Measurements from ENCODE around the gene PSMD12. TPM values are rescaled to one million over a fixed set of nuclear protein-coding genes. Genes with fewer than 3 reads are reported as not detected.

PSMD12 gene
- total and polyA plus RNA-seq, 2 donors (not counting 3 experiments of a cell fraction or from before 2014, with no cell fraction given), result 14.1 to 73.0 TPM

DNA sequence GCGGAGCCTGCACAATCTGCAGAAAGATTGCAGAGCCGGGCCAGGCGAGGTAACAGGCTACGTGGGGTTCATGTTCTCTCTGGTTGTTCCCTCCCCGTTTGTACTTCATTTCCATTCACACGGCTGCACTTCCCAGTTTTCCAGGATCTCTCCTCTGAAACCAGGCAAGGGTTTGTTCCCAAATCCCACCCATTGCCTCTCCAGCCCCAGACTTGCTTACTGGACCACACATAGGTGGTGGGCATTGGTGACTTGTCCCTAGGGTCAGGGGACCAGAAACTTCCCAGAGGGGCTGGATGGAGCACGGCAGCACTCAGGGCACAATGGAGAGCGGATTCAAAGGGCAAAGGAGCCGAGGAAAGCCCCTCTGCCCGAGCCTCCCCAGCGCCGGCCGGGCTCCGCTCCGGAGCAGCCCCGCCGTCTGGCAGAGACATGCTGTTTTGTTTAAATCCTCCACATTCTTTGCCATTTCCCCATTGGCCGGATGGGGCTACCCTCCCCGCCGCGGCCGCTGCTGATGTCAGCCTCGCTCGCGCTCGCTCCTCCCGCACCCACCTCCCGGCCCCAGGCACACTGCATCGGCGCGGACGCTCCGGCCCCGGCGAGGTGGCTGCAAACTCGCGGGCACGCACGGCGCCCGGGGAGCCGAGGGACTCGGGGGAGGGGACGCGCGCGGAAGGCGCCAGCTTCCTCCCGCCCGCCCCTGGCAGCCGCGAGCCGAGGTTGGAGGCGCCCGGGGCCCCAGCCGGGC lies 10.5 kb upstream of the PSMD12 start, which contains the start of gene PITPNC1:
Gene PITPNC1, plus strand, starts transcription at position 545 of the 751 bp plus-strand sequence.
- peak within 1 kb of the TSS; percentile 94 for H2AFZ ChIP-seq (ENCODE audit: low read depth, low read length)
- peak; percentile 13 for TF ChIP-seq FOS (IDR thresholded peaks at IDR 0.05; ENCODE audit: borderline replicate concordance, insufficient read depth, low read length)
- peak; percentile 23 for TF ChIP-seq POLR2A (IDR thresholded peaks at IDR 0.05; ENCODE audit: low read depth, low read length)
- TF ChIP-seq, protein P1, sequence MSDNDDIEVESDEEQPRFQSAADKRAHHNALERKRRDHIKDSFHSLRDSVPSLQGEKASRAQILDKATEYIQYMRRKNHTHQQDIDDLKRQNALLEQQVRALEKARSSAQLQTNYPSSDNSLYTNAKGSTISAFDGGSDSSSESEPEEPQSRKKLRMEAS (IDR thresholded peaks at IDR 0.05; ENCODE audit: insufficient read depth, insufficient read length), result no peak
- TF ChIP-seq MYC (IDR thresholded peaks at IDR 0.05; ENCODE audit: low read depth, low read length), result no peak
- no peak for TF ChIP-seq JUN (IDR thresholded peaks at IDR 0.05; ENCODE audit: borderline replicate concordance, insufficient read depth, insufficient read length, low read depth)
- TF ChIP-seq, protein P2, sequence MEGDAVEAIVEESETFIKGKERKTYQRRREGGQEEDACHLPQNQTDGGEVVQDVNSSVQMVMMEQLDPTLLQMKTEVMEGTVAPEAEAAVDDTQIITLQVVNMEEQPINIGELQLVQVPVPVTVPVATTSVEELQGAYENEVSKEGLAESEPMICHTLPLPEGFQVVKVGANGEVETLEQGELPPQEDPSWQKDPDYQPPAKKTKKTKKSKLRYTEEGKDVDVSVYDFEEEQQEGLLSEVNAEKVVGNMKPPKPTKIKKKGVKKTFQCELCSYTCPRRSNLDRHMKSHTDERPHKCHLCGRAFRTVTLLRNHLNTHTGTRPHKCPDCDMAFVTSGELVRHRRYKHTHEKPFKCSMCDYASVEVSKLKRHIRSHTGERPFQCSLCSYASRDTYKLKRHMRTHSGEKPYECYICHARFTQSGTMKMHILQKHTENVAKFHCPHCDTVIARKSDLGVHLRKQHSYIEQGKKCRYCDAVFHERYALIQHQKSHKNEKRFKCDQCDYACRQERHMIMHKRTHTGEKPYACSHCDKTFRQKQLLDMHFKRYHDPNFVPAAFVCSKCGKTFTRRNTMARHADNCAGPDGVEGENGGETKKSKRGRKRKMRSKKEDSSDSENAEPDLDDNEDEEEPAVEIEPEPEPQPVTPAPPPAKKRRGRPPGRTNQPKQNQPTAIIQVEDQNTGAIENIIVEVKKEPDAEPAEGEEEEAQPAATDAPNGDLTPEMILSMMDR (IDR thresholded peaks at IDR 0.05; ENCODE audit: extremely low read depth in 1 of 2, insufficient read depth in 1 of 2, low read depth in 1 of 2, low read length in 2 of 2), result no peak
- TF ChIP-seq EZH2 (IDR thresholded peaks at IDR 0.05; ENCODE audit: borderline replicate concordance, low read depth, low read length, severe bottlenecking), result no peak
- TF ChIP-seq GATA2 (IDR thresholded peaks at IDR 0.05; ENCODE audit: insufficient read depth, insufficient read length, low read depth, low read length), result no peak
- TF ChIP-seq POLR2AphosphoS5 (IDR thresholded peaks at IDR 0.05; ENCODE audit: insufficient read depth, low read depth, low read length), result peak; percentile 26
- H3K79me2 ChIP-seq (ENCODE audit: control insufficient read depth, insufficient read depth, low read length), result no peaks in the 10 kb centered on the region
- H3K9me3 ChIP-seq (replicated peaks; ENCODE audit: control insufficient read depth, insufficient read depth, low read length), result no peaks in the 10 kb centered on the region
- FAIRE-seq (peak; percentile 76), DNase-seq (ENCODE audit: low read depth, low spot score) (peak; percentile 89)
- no peaks in the 10 kb centered on the region for H3K27me3 ChIP-seq (ENCODE audit: control insufficient read depth in 2 of 2, insufficient read depth in 2 of 2, low read length in 2 of 2)
- H3K36me3 ChIP-seq (ENCODE audit: control insufficient read depth in 2 of 2, extremely low read depth in 1 of 2, insufficient read depth in 2 of 2, low read length in 2 of 2), result no peaks in the 10 kb centered on the region
- dilution Hi-C loops (cut with MboI; ENCODE audit: extremely low pct_ligation_motif_present, low sequenced_read_pairs), result no loop called here
- H3K4me3 ChIP-seq (replicated peaks in 1 of 3; ENCODE audit: insufficient read depth in 1 of 3, low read depth in 1 of 3, low read length in 3 of 3), result peak within 1 kb of the TSS; percentile 56 to 87 (median 85)
- no peaks in the 10 kb centered on the region for H4K20me1 ChIP-seq (replicated peaks; ENCODE audit: control insufficient read depth, extremely low read depth, insufficient read depth, low read length)
- intact Hi-C loops (cut with micrococcal nuclease), result loop anchor here (2.0 to 5.0 kb wide), 2 partner anchors 156 to 400 kb away; no protein-coding TSS in a partner anchor
- ChIA-PET CTCF (interaction anchor here (0.7 to 10.9 kb wide), 11 partner anchors 11 to 312 kb away, joined by 3 to 295 read pairs (median 6); partner anchors contain the start of gene PSMD12), POLR2A (no interaction called here)
- no peaks in the 10 kb centered on the region for H3K9me1 ChIP-seq (replicated peaks; ENCODE audit: control insufficient read depth, extremely low read depth, insufficient read depth, low read length)
- no TSS peak for BruUV-seq (replicated peaks)
- peak within 1 kb of the TSS; percentile 82 for H3K4me2 ChIP-seq (ENCODE audit: insufficient read depth, low read length)
- H3K9ac ChIP-seq (replicated peaks; ENCODE audit: extremely low read depth, insufficient read depth, low read length), result peak within 1 kb of the TSS; percentile 60
- H3K4me1 ChIP-seq (ENCODE audit: control insufficient read depth, extremely low read depth, insufficient read depth, low read length), result peaks cover 14% of the 10 kb centered on the region
- H3K27ac ChIP-seq (ENCODE audit: insufficient read depth, low read depth, low read length), result peak within 1 kb of the TSS; percentile 82
